GM03348 (cell line): ENCODE measurements around the gene S100A16.
A peak's percentile ranks its signal among the peaks of the same experiment; 100 is the strongest.
"Not testable (repeated sequence)": the region's sequence is repeated elsewhere in the genome, so short reads cannot be mapped to it uniquely, and the experiment has no call there.

Source experiments
- DNase-seq: peaks from one replicate; pipeline ENCODE4 v3.0.0; 2012; ENCODE audit warnings: low spot score

Gene S100A16, protein sequence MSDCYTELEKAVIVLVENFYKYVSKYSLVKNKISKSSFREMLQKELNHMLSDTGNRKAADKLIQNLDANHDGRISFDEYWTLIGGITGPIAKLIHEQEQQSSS

DNA sequence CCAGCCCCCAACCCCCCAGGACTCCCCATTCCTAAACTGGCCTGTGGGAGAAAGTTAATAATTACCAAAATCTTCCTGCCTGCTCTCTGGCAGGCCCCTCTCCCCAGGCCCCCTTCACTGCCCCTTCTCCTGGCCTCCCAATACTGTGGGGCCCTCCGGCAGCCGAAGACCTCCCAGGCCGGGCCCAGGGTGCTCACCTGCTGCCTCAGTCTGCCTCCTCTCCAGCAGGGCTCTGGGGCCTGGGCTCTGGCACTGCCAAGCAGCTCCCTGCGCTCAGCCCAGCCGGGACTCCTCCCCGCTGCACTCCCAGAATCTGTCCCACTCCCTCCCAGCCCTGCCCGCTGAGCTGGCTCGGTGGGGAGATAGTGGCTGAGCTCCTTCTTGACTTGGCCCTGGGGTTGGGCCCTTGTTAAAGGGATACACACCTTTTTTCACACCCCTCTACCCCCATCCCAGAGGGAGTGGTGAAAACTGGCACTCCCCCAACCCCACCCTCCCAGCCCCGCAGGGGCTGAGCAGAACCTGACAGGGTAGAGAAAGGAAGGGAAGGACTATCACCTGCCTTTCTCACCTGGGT, at the start of gene S100A16:
Gene S100A16, minus strand, starts transcription at position 383 of the 577 bp plus-strand sequence. CDS start 4,986 bp downstream, outside the sequence.
- DNase-seq: peak; percentile 94

DNA sequence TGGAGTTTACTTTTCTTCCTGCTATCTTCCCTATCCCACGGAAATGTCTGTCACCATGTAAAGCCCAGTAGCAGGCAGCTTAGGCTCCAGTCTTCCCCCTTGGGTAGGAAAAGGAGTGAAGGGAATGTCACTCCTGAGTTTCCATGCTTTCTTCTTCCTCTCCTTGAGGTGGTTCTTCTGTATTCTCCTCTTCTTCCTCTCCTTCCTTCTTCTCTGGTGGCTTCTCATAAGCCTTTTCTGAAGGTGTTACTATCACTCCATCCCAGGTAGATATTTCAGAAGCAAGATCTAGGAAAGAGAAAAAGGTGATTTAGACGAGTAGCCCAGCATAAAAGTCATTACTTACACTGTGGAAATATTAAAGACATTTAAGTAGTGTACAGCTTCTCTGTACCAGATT, 49.3 kb upstream of the S100A16 start:
- no peak for DNase-seq

DNA sequence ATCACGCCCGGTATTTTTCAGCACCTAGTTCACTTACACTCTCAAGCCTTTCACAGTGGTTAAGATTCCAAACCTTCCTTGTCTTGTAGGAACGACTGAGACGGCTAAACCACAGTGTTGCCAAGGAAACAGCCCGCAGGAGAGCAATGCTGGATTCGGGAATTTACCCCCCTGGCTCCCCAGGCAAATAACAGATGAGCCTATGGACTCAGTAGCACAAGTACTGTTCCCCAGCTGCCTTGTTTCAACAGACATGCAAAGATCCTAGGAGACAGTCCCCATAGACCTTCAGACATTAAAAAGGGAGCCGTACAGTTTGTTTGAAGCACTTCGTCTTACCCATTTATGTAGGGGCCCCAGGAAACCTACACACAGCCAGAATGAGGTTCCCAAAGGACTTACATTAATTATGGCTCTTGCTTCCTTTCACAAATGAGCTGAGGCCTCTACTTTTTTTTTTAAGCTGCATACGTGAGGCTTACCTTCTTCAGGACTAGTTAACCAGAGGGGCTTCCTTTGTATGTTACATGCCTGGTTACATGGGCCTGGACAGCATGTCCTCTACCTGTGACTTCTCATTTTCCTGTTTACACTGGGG, 48.3 kb upstream of the S100A16 start:
- DNase-seq: no peak

DNA sequence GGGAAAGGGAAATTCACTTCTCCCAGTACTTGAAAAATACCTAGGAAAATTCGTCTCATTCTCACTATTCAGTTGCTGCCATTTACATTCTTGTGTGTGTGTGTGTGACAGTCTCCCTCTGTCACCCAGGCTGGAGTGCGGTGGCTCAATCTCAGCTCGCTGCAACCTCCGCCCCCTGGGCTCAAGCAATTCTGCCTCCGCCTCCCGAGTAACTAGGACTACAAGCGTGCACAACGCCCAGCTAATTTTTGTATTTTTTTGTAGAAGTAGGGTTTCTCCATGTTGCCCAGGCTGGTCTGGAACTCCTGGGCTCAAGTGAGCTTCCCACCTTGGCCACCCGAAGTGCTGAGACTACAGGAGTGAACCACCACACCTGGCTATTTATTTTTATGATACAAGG, 46.7 kb upstream of the S100A16 start:
- DNase-seq: no peak

DNA sequence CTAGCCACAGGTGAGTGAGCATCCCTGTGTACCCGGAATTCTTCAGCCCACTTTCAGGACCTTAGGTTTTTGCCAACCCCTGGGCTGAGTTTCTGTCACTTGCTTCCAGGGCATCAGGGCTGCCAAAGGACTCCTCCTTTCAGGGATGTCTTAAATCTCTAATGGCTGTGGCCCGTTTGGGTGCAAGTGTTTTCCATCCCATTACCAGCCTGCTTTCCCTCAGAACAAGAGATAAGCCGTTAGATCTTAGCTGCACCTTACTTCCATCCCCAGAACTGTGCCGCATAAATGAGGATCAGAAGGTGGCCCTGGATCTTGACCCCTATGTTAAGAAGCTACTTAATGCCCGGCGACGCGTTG, 46.2 kb upstream of the S100A16 start:
- no peak for DNase-seq

DNA sequence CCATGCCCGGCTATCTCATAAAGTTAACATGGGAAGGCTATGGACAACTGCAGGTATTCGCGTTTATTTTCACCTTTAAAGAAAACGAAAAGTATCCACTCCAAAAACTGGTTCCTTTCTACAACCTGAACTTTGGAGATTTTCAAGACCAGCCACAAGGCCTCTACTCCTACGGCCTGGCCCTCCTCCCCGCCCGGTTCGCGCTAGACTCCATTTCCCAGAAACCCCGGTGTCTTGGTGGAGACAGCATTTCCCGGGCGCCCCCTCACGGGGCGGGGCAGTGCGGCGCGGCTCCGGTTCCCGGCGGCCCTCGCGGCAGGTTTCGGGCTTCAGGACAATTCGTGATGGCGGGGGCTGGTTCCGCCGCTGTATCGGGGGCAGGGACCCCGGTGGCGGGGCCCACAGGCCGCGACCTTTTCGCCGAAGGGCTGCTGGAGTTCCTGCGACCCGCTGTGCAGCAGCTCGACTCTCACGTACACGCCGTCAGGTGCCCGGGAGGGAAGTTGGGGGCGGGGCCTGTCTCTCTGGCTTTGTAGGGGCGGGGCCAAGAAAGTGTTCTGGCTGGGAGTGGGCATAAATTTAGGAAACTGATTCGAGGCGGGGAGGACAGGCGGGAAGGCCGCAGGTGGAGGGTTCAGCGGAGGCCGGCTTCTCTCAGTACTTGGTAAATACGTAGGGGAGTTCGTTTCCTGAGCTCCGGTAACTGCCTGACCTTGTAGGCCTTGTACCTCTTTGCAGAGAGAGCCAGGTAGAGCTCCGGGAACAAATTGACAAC, 45.6 kb upstream of the S100A16 start, which contains the start of gene SNAPIN:
Gene SNAPIN, plus strand, starts transcription at position 304 of the 775 bp plus-strand sequence. Its CDS starts 41 bp downstream, at position 345.
- DNase-seq: peak; percentile 95

DNA sequence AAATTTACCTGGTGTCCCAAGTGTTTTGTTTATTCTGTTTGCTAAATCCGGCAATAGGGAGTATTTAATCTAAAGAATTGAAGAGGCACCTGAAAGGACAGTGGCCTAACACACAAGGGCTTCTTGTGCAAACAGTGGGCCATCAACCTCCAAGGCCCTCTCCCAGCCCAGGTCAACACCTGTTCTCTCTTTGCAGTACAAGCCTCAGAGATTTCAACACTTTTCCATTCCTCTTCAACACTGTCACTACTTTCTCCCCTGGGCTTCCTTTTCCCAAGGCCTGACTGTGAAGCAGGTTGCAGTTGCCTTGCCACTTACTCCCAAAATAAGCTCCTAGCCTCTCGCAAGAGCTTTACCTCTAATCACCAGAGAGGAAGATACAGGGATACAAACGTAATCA, 42.4 kb upstream of the S100A16 start:
- DNase-seq: no peak

DNA sequence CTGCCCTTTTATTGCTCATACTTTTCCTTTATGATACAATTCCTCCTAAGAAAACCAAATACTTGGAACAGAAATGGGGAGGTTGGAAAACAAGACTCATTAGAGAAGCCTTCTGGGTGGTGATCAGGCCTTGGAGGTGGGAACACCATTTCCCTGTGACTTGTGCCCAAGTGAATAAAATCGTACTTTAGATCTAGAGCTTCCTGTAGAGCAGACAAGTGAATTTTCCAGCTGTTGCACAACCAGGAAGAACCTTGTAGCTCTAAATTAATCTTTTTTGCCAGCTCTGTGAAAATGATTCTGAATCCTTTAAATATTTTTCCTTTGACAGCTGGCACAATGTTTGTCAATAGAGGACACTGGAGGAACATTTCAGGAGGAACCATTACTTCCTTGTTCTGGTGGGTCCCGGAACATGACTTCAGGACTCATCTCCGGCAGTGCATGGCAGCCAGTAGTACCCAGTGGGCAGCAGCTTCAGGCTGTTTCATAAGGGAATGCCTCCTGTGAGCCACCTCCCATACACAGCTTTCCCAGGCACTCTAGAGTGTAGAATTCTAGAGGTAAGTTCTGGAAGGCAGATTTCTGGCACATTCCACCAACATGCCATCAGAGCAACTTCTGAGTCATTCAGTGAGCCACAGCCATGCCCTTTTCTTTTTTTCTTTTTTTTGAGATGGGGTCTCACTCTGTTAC, 40.0 kb upstream of the S100A16 start:
- peak; percentile 44 for DNase-seq

DNA sequence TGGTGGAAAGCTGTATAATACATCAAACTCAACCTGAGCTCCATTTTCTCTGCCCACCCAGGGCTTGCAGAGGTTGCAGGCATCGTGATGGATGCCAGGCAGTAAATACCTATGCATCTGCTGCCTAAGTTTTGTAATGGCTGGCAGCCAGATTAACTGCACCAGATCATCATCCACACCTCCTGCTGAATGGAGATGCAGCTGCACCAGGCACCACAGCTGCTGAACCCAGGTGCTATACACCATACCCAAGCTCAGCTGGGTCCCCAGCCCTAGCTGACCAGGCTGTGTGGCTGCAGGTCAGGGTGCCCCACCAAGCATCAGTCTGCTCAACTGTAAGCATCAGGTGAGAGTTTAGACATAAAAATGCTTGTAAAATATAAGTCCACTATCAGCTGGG, 38.8 kb upstream of the S100A16 start:
- no peak for DNase-seq

DNA sequence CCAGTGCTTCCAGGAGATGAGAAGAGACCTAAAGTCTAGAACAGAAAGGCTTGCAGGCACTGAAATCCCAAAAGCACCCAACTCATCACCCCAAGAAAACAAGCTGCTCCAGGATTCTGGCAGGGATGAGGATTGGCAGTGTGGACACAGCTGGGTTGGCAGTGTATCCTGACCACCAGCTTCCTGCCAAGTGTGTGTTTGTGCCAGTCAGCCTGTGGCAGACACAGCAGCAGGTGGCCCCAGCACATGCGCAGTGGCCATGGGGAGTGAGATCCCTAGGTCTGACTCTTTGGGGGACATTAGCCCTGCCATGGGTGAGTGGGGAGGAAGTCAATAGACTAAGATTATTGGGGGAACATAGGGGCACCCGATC, 36.9 kb upstream of the S100A16 start:
- DNase-seq: no peak

DNA sequence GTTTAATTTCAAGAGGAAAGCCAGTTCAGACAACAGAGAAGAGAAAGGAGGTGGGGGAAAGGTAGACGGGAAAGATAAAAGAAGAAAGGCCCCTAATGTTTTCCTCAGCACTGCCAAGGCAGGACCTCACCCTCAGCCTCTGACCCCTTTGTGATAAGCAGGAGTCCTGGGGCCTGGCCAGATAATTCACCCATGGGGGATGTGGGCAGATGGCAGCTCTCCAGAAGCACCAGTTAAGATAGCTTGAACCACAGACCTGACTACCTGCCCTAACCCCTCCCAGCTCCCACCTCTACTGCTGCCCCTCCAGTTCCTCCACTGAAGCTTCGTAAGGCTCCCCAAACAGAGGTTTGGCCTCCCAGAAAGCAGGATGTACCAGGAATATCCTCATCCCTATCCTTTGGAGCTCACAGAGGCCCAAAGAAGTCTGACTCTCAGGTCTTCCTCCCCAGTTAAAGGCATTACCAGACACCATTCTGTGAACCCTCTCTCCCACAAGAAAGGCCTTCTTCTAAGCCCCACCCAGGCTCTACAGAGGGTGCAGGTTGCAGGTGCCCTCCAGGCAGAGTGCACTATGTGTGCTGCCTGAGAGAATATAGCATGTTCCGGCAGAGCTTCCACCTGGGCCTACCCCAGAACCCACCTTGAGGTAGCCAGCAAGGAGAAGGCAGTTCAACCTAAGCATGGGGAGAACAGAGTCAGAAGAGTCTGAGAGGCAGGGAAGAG, 36.4 kb upstream of the S100A16 start:
- no peak for DNase-seq

DNA sequence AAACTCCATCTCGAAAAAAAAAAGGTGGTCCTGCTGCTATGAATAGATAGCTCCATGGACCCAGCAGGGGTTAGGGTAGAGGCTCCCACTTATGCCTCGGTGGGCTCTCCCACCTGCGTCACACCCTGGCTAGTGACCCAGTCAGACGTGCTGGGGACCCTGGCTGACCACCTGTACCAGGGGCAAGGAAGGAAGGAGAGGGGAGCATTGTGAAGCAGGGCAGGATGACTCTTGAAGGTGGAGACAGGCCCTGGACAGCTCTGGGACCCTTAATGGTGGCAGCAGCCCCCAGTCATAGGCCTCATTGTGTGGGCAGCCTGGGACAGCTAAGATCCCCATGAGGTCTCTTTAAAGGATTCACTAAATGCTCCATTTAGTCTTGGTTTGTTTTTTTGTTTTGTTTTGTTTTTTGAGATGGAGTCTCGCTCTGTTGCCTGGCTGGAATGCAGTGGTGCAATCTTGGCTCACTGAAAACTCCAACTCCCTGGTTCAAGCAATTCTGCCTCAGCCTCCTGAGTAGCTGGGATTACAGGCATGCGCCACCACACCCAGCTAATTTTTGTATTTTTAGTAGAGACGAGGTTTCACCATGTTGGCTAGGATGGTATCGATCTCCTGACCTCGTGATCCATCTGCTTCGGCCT, 35.2 kb upstream of the S100A16 start:
- no peak for DNase-seq

DNA sequence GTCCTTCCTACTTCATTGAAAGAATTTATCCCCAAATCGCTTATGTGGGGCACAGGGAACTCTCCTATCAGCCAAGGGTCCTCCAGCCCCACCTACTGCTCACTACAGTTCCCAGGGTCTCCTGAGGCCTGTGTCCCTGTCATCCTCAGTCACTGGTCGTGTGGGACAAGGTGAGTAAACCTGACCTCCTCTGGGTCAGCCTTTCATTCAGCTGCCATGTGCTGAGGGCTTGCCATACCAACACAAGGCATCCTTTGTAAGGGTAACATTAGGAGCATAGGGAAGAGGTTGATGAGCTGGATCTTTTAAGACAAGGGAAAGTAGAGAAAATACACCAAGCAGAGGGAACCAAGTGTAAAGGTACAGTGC, 34.4 kb upstream of the S100A16 start:
- no peak for DNase-seq

DNA sequence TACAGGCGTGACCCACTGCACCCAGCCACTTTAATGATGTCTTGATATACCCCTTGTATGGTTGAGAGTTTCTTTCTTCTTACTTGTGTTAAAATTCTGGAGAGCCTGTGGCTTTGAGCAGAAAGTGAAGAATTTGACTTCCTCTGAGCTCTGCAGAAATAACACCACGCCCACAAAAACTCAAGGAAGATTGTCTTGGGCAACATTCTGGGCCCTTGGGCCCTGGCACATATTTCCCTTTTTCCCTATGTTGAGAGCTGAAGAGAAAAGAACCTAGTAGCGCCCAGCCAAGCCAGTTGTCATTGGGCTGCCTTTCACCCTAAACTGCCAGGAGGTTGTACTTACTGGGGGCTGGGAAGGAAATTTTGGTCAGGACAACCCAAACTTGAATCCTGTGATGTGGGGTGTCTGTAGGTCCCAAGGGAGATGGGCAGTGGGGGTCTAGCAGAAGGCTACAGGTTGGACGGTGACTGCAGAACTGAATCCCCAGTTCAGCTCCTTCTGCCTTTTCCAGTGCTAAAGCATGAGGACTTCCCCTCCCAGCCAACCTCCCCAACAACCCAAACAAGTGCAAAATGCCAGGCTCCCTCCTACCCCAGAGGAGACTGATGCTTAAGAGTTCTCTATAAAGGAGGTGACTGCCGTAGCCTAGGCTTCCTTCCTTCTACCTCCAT, 33.9 kb upstream of the S100A16 start:
- no peak for DNase-seq

DNA sequence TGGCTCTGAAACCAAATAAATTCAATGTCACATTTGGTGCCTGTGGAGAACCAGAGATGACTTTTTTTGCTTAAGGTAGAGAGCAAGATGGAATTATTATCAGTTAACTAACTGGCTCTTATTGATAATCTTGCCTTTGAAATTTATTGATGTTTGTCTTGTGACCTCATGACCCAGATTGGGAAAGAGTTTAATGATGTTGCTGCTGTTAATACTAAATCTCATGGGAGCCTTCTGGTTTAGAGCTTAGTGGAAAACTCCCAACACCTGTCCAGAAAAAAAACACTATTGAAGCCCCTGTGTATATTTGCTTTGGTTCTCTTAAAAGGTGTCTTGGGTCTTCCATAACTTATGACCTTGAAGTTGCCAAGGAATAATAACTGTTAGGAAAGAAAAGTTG, 30.9 kb upstream of the S100A16 start:
- DNase-seq: no peak

DNA sequence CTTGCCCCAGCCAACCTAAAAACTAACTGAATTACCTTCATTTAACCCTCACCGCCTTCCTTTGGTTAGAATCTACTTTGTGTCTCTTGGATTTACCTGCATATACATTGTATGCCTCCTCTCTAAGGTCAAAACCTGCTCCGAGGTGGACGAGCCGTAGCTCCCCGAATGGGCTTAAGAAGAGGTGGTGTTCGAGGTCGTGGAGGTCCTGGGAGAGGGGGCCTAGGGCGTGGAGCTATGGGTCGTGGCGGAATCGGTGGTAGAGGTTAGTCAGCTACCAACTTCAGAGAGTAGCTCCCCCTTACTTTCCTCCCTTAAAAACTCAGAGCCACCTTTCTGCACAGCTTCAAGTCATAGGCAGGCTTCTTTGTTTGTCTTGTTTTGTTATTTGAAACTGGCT, 30.2 kb upstream of the S100A16 start:
- DNase-seq: no peak

DNA sequence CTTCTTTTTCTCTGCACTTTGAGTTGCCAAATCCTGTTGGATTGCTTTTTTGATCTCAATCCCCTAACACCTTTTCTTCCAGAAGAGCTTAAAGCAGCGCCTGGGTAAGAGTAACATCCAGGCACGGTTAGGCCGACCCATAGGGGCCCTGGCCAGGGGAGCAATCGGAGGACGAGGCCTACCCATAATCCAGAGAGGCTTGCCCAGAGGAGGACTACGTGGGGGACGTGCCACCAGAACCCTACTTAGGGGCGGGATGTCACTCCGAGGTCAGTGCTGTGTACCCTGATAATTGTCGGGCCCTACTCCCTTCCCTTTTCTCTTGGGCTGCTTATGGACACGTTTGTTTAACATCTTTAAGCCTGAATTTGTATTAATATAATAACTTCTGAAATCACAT, 29.2 kb upstream of the S100A16 start:
- DNase-seq: no peak

DNA sequence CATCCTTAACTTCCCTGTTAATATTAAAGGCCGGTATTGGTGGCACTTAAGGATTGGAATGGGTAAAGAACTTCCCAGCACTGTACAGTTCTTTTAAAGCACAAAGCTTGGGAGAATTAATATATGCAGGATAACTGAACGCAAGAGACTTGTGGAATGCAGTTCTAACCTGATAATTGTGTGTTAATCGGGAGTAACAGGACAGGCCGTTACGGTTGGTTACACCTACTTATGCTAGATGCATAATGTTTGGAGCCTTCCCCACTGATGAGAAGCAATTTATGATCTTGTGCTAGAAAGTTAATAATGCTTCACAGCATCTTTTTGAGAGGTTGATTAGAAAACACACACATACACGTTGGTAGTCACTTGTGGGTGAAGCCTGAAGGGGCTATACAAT, 27.9 kb upstream of the S100A16 start:
- no peak for DNase-seq

DNA sequence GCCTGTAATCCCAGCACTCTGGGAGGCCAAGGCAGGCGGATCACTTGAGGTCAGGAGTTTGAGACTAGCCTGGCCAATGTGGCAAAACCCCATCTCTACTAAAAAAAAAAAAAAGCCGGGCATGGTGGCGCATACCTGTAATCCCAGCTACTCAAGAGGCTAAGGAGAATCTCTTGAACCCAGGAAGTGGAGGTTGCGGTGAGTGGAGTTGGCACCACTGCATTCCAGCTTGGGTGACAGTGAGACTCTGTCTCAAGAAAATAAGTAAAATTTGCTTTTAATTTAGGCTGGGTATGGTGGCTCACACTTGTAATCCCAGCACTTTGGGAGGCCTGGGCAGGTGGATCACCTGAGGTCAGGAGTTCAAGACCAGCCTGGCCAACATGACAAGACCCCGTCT, 27.3 kb upstream of the S100A16 start:
- DNase-seq: not testable (repeated sequence)

DNA sequence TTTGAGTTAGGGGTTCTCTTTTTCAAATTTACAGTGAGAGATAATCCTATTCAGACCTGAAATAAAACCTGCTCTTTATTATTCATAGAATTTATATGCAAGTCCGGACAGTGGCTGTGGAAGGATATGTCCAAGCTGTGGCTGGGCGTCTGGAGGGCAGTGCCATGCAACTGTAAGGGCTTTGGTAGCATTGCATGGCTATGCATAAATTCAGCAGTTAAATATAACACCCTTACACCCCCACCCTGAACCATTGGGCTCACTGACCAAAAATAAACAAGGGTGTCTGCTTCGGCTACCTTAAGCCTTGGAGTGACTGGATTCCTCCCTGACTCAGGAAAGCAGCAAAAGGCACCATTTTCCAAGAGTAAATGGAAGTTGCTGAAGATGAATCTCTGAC, 26.3 kb upstream of the S100A16 start:
- DNase-seq: no peak

DNA sequence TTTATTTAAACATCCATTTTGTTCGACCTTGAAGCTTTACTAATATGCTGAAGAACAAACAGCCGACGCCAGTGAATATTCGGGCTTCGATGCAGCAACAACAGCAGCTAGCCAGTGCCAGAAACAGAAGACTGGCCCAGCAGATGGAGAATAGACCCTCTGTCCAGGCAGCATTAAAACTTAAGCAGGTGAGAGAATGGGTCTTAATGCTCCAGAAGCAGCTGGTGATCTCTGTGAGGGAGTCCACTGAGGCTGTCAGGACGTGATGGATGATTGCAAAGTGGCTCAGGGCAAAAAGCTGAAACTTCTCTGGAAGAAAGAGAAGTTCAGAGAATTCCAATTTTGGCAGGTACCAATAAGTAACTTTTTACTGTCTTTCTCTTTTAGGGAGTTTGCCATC, 25.3 kb upstream of the S100A16 start:
- DNase-seq: no peak
